ENCODE measurements around the gene SLC38A8.

Gene SLC38A8

DNA sequence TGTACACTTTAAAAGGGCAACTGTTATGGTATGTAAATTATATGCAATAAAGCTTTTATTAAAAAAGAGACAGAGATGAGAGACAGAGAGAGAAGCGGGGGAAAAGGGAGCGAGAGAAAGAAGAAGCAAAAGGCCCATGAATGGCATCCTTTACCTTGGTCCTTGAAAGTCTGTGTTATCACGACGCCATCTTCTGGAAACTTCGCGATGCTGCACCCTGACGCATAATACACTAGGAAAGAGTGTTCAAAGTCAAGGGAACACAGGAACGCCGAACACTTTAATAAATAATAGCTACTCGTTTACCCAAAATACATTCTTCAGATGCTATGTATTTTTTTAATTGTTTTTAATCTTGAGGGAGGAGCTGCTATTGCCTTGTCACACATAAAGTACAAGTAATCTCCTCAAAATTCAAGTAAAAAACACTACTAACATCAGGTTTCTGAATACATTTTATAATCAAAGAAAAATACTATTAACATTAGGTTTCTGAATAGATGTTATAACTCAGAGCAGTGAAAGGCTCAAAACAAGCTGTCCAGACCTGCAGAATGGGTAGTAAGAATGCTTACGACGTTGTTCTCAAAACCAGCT lies 23.0 kb upstream of the SLC38A8 start:
- peaks cover 24% of the 10 kb centered on the region; the same call in 1 of the 2 replicates for H3K36me3 ChIP-seq (ENCODE audit: insufficient read depth, low read length)
- no peak overlapping the region for H3K4me3 ChIP-seq
- H3K9me3 ChIP-seq (ENCODE audit: low read depth, low read length): no peaks in the 10 kb centered on the region
- no peak overlapping the region for H3K27ac ChIP-seq
- no peak for DNase-seq (ENCODE audit: low read depth, low spot score)
- TF ChIP-seq EZH2 (IDR thresholded peaks at IDR 0.05) (no peak), FOXP2 (optimal IDR thresholded peaks at IDR 0.05; ENCODE audit: control extremely low read depth, extremely low read length, insufficient read depth) (no peak), POLR2AphosphoS5 (IDR thresholded peaks at IDR 0.05; ENCODE audit: borderline replicate concordance, low read depth, low read length) (no peak)
- no peak overlapping the region for H3K9ac ChIP-seq (ENCODE audit: insufficient read length)

DNA sequence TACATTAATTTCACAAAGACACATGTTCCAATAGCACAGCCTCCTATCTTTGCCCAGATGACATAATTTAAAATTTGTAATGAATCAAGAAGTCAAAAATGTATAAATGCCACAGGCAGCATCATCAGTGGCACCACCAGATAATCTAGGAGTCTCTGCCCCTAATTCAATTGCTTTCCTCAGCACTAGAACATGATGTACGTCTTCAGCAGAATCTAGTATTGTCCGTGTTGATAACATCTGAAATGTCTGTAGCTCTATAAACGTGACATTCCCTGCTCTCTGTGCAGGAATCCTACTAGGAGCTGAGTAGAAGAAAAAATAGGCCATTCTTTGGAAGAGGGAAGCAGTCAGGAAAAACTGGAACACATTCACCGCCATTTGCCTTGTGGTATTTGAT lies 21.4 kb upstream of the SLC38A8 start:
- Histone ChIP-seq H3K4me3 (no peak overlapping the region), H3K9me3 (ENCODE audit: low read depth, low read length) (no peaks in the 10 kb centered on the region), H3K36me3 (ENCODE audit: insufficient read depth, low read length) (peaks cover 18% of the 10 kb centered on the region; the same call in 1 of the 2 replicates), H3K27ac (no peak overlapping the region), H3K9ac (ENCODE audit: insufficient read length) (no peak overlapping the region)
- DNase-seq (ENCODE audit: low read depth, low spot score): no peak
- TF ChIP-seq EZH2 (IDR thresholded peaks at IDR 0.05): no peak

DNA sequence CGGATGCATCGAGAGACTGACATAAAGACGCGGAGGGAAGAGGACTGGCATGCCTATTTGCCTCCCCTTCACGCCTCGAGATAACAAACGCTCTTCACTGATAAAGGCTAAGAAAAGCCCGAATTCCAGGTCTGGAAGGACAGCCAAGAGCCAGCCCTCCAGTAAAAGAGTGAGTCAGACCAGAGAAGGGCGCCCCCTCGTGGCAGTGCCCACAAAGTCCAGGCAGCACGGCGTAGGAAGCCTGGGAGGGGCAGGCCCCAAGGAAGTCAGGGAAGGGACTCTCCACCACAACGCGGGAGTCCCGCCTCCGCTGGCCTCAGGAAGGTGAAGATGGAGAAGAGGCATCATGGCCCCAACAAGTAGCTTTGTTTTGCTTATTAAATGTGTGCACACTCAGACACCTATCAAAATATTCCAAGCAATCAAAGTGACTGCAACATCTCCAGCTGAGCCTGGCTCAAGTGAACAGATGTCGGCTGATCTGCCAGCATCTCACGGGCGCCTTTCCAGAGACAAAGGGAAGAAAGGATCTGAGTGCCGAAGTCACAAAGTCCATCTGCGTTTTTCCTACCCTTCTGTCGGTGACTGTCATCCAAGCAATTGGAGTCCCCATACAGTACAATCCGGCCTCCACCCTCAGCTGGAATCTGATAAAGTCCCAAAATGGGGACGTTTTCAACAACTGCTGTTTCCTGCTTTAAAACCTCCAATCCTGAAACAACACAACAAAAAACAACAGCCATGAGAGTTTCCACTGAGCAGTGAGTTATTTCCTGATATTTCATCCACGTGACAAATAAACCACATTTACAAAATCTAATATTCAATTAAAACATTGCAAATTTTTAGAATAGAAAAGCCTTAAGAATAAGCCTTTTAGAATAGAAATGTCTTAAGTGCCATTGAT lies 20.4 kb upstream of the SLC38A8 start:
- TF ChIP-seq FOXP2 (optimal IDR thresholded peaks at IDR 0.05; ENCODE audit: control extremely low read depth, extremely low read length, insufficient read depth): no peak
- TF ChIP-seq POLR2AphosphoS5 (IDR thresholded peaks at IDR 0.05; ENCODE audit: borderline replicate concordance, low read depth, low read length): no peak
- TF ChIP-seq EZH2 (IDR thresholded peaks at IDR 0.05): no peak
- no peak overlapping the region for H3K9ac ChIP-seq (ENCODE audit: insufficient read length)
- no peak for DNase-seq (ENCODE audit: low read depth, low spot score)
- H3K9me3 ChIP-seq (ENCODE audit: low read depth, low read length): no peaks in the 10 kb centered on the region
- H3K27ac ChIP-seq: no peak overlapping the region
- peaks cover 12% of the 10 kb centered on the region; the same call in 1 of the 2 replicates for H3K36me3 ChIP-seq (ENCODE audit: insufficient read depth, low read length)
- no peak overlapping the region for H3K4me3 ChIP-seq

DNA sequence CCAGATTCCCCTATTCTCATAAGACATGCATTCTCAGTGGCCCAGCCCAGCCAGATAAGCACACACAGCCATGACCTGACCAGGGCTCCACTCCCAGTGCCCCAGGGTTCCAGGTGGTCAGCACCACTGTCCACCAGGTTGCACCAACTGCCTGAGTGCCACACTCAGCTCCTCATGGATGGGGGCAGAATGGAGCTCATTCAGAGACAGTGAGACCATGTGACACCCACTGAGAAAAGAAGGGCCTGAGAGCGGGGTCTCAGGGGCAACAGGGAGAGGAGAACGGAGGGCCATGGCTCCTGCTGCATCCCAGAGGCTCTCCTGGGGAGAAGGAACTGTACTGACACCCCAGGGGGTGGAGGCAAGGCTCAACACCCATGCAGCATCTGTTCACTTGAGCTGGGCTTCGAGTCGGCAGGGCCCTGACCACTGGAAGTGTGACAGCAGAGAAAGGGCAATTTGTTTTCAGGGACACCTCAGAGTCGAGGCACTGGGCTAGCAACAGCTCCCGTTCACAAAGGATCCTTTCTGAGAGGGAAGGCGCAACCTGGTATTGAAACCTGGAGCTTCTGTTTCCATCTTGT lies 18.7 kb upstream of the SLC38A8 start:
- TF ChIP-seq EZH2 (IDR thresholded peaks at IDR 0.05): no peak
- TF ChIP-seq POLR2AphosphoS5 (IDR thresholded peaks at IDR 0.05; ENCODE audit: borderline replicate concordance, low read depth, low read length): no peak
- no peak for TF ChIP-seq FOXP2 (optimal IDR thresholded peaks at IDR 0.05; ENCODE audit: control extremely low read depth, extremely low read length, insufficient read depth)
- no peak overlapping the region for H3K4me3 ChIP-seq
- DNase-seq (ENCODE audit: low read depth, low spot score): no peak
- no peak overlapping the region for H3K27ac ChIP-seq
- peaks cover 7% of the 10 kb centered on the region; the same call in 1 of the 2 replicates for H3K36me3 ChIP-seq (ENCODE audit: insufficient read depth, low read length)
- H3K9me3 ChIP-seq (ENCODE audit: low read depth, low read length): no peaks in the 10 kb centered on the region
- H3K9ac ChIP-seq (ENCODE audit: insufficient read length): no peak overlapping the region

DNA sequence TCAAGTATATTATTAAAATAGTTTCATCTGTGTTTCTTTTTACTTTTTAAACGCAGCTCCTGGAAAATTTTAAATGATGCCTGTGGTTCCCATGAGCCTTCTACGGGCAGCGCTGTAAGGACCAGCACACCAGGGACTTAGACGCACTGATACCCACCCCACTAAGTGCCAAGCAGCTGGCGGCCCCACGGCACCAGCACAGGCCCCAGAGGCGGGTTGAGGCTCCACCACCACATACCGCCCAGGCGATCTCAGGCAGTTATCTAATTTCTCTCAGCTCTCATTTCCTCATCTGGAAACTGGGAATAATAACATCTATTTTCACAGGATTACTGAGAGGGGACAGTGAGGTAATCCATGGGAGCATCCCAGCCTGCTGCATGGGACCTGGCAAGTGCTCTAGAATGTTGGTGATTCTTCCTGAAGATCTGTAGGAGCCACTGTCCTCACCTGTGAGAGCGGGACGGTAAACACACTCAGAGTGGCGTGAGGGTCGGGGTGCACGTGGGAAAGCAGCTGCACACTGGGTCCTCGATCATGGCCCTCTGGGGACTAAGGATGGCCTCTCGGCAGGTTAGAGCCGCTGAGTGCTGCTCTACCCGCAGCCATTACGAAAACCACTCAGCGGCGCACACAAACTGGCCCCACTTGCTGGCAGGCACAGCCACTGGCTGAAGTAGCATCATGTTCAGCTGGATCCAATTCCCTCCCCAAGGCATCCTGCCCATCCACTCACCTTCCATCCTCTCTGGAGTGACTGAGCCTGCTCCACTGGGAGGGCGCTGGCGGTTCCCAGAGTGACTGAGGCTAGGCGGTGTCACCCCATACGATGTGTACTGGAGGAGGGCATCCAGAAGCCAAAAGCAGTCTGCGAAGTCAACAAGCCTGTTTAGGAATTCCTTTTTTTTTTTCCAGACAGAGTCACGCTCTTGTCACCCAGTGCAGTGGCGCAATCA lies 17.6 kb upstream of the SLC38A8 start:
- Histone ChIP-seq H3K4me3 (no peak overlapping the region), H3K27ac (no peak overlapping the region), H3K36me3 (ENCODE audit: insufficient read depth, low read length) (peaks cover 7% of the 10 kb centered on the region; the same call in 1 of the 2 replicates), H3K9me3 (ENCODE audit: low read depth, low read length) (no peaks in the 10 kb centered on the region), H3K9ac (ENCODE audit: insufficient read length) (no peak overlapping the region)
- no peak for DNase-seq (ENCODE audit: low read depth, low spot score)
- TF ChIP-seq EZH2 (IDR thresholded peaks at IDR 0.05) (no peak), FOXP2 (optimal IDR thresholded peaks at IDR 0.05; ENCODE audit: control extremely low read depth, extremely low read length, insufficient read depth) (no peak), POLR2AphosphoS5 (IDR thresholded peaks at IDR 0.05; ENCODE audit: borderline replicate concordance, low read depth, low read length) (no peak)

DNA sequence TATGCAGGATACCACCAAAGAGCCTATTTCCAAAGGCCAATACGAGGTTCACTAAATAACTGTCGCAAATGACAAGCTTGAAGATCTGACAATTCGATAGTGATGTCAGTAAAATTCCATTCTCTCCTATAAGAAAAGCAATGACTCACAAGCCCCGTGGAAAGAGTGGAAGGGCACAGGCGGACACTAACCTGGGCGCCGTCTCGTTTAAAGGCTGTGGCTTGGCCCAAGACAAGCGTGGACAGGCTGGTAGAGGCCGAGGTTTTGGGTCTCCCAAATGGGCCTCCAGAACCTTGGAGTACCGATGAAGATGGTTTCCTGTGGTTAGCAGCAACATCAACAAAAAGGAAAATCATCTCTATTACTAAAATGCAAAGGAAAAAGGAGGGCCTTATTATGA lies 16.5 kb upstream of the SLC38A8 start:
- H3K9me3 ChIP-seq (ENCODE audit: low read depth, low read length): no peaks in the 10 kb centered on the region
- no peak for DNase-seq (ENCODE audit: low read depth, low spot score)
- H3K27ac ChIP-seq: no peak overlapping the region
- no peak for TF ChIP-seq EZH2 (IDR thresholded peaks at IDR 0.05)
- TF ChIP-seq POLR2AphosphoS5 (IDR thresholded peaks at IDR 0.05; ENCODE audit: borderline replicate concordance, low read depth, low read length): no peak
- TF ChIP-seq FOXP2 (optimal IDR thresholded peaks at IDR 0.05; ENCODE audit: control extremely low read depth, extremely low read length, insufficient read depth): no peak
- H3K9ac ChIP-seq (ENCODE audit: insufficient read length): no peak overlapping the region
- H3K4me3 ChIP-seq: no peak overlapping the region
- peaks cover 7% of the 10 kb centered on the region; the same call in 1 of the 2 replicates for H3K36me3 ChIP-seq (ENCODE audit: insufficient read depth, low read length)

DNA sequence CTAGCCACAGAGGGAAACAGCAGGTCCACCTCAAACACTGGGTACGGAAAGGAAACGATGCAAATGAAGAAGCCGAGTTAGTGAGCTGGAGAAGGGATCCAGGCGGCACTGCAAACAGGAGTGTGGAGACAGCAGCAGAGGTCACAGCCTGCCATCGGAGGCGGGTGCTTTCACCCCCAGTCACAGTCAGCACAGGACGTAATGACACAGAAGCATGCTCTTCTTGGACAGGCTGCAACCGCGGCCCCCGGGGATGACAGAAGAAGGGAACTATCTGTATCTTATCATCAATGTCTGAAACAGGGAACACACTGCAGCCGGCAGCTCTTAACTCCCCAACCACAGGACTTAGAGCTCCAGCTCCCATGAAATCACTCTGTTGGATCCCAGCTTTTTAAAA lies 16.1 kb upstream of the SLC38A8 start:
- Histone ChIP-seq H3K4me3 (no peak overlapping the region), H3K9me3 (ENCODE audit: low read depth, low read length) (no peaks in the 10 kb centered on the region), H3K27ac (no peak overlapping the region), H3K9ac (ENCODE audit: insufficient read length) (no peak overlapping the region), H3K36me3 (ENCODE audit: insufficient read depth, low read length) (peaks cover 7% of the 10 kb centered on the region; the same call in 1 of the 2 replicates)
- no peak for DNase-seq (ENCODE audit: low read depth, low spot score)
- no peak for TF ChIP-seq EZH2 (IDR thresholded peaks at IDR 0.05)
- TF ChIP-seq POLR2AphosphoS5 (IDR thresholded peaks at IDR 0.05; ENCODE audit: borderline replicate concordance, low read depth, low read length): no peak
- no peak for TF ChIP-seq FOXP2 (optimal IDR thresholded peaks at IDR 0.05; ENCODE audit: control extremely low read depth, extremely low read length, insufficient read depth)
